Neutrophil (primary cell): ENCODE data around the gene CEBPE.
A peak's percentile ranks its signal among the peaks of the same experiment; 100 is the strongest.

Experiments used
- H3K27ac ChIP-seq: fragments of 200-600 bp; sonication (generic); 2 replicates; pipeline ENCODE4 v1.5.1; 2016; ENCODE audit warnings: mild to moderate bottlenecking, moderate library complexity
- H3K27me3 ChIP-seq: fragments of 200-600 bp; sonication (generic); 2 replicates; pipeline ENCODE4 v1.6.0; 2016; ENCODE audit warnings: mild to moderate bottlenecking
- H3K36me3 ChIP-seq: fragments of 200-600 bp; sonication (generic); 2 replicates; pipeline ENCODE4 v1.5.1; 2017
- H3K4me1 ChIP-seq, 2 experiments: fragments of 200-600 bp in 1 of 2; sonication (generic) in 1 of 2; 1 replicate in 1 of 2; 2 replicates in 1 of 2; pipeline versions ENCODE4 v1.5.1 to v1.6.1; 2013 to 2016; ENCODE audit warnings: low read depth in 1 of 2, low read length in 1 of 2, mild to moderate bottlenecking in 1 of 2, moderate library complexity in 1 of 2; ENCODE audit not compliant: control insufficient read depth in 1 of 2, insufficient read depth in 1 of 2
- H3K4me3 ChIP-seq, 2 experiments: fragments of 200-600 bp in 1 of 2; sonication (generic) in 1 of 2; 1 replicate in 1 of 2; 2 replicates in 1 of 2; pipeline ENCODE4 v1.5.1; 2013 to 2016; ENCODE audit warnings: low read depth in 1 of 2, low read length in 1 of 2, mild to moderate bottlenecking in 1 of 2, moderate library complexity in 1 of 2
- H3K9me3 ChIP-seq: fragments of 200-600 bp; sonication (generic); 2 replicates; pipeline ENCODE4 v1.5.1; 2016
- CTCF ChIP-seq: fragments of 200-600 bp; sonication (generic); IDR thresholded peaks from 2 replicates; pipeline ENCODE4 v1.5.1; 2016; ENCODE audit warnings: antibody characterized with exemption

Gene CEBPE

GRCh38 chr14:23118506-23119362 is at the start of gene CEBPE:
Gene CEBPE, minus strand, starts transcription at chr14:23119255. Its CDS starts 164 bp downstream, at chr14:23119091.
- H3K36me3 ChIP-seq = no peaks in the 10 kb centered on the region
- H3K9me3 ChIP-seq = no peaks in the 10 kb centered on the region
- H3K4me1 ChIP-seq = peaks cover 71 to 77% of the 10 kb centered on the region in 2 experiments
- peak within 1 kb of the TSS; percentile 90 for H3K27ac ChIP-seq
- peak; percentile 11 for TF ChIP-seq CTCF
- H3K4me3 ChIP-seq = peak within 1 kb of the TSS; percentile 60 to 61
- no peaks in the 10 kb centered on the region for H3K27me3 ChIP-seq

GRCh38 chr14:23168246-23168645 is 49.2 kb upstream of the CEBPE start:
- Histone ChIP-seq H3K9me3 (no peaks in the 10 kb centered on the region), H3K4me3 (no peak overlapping the region), H3K36me3 (no peaks in the 10 kb centered on the region), H3K4me1 (peaks cover 3% of the 10 kb centered on the region in 2 experiments), H3K27ac (no peak overlapping the region), H3K27me3 (no peaks in the 10 kb centered on the region)
- TF ChIP-seq CTCF = no peak

- no peak overlapping the region for H3K27ac ChIP-seq
- TF ChIP-seq CTCF = no peak
- no peaks in the 10 kb centered on the region for H3K36me3 ChIP-seq
- no peak overlapping the region for H3K4me3 ChIP-seq
- H3K27me3 ChIP-seq = no peaks in the 10 kb centered on the region
- H3K9me3 ChIP-seq = no peaks in the 10 kb centered on the region
- peaks cover 12% of the 10 kb centered on the region in 2 experiments for H3K4me1 ChIP-seq
Observed at GRCh38 chr14:23167116-23167847, 48.2 kb upstream of the CEBPE start.

- no peaks in the 10 kb centered on the region for H3K27me3 ChIP-seq
- no peaks in the 10 kb centered on the region for H3K9me3 ChIP-seq
- no peaks in the 10 kb centered on the region for H3K36me3 ChIP-seq
- no peak overlapping the region for H3K4me3 ChIP-seq
- TF ChIP-seq CTCF = no peak
- H3K4me1 ChIP-seq = peaks cover 35 to 36% of the 10 kb centered on the region in 2 experiments
- no peak overlapping the region for H3K27ac ChIP-seq
Observed at GRCh38 chr14:23164949-23165348, 45.9 kb upstream of the CEBPE start.

GRCh38 chr14:23164250-23164649 is 45.2 kb upstream of the CEBPE start:
- Histone ChIP-seq H3K36me3 (no peaks in the 10 kb centered on the region), H3K27me3 (no peaks in the 10 kb centered on the region)
- TF ChIP-seq CTCF = no peak

More at GRCh38 chr14:23164250-23164649, 45.2 kb upstream of the CEBPE start:
- Histone ChIP-seq H3K4me3 (no peak overlapping the region), H3K9me3 (no peaks in the 10 kb centered on the region), H3K4me1 (peaks cover 42 to 43% of the 10 kb centered on the region in 2 experiments), H3K27ac (no peak overlapping the region)
